Heart left ventricle (tissue), 16 donors: Measurements from ENCODE around the gene ELFN2. TPM values are rescaled to one million over a fixed set of nuclear protein-coding genes. Genes with fewer than 3 reads are reported as not detected.
A peak's percentile ranks its signal among the peaks of the same experiment; 100 is the strongest.

ENCODE experiments used
- ATAC-seq, 4 donors: fragments of 200-7000 bp; cut with Tn5 transposase; one replicate each; pipeline ENCODE4 v1.9.1; 2020 to 2022; ENCODE audit warnings: moderate library complexity in 4 of 4, mild to moderate bottlenecking in 3 of 4, moderate number of reproducible peaks in 1 of 4
- DNase-seq, 5 donors: peaks; one replicate each; pipeline ENCODE4 v3.0.0-alpha.2; 2020
- H3K27ac ChIP-seq, 12 donors: fragments of 200-600 bp; sonication (generic) in 4 of 12; one replicate each; pipeline versions ENCODE4 v1.5.0 to v1.8.0; 2016 to 2022; ENCODE audit warnings: mild to moderate bottlenecking in 2 of 12
- H3K27me3 ChIP-seq, 9 donors: fragments of 200-600 bp; sonication (generic) in 2 of 9; one replicate each; pipeline versions ENCODE4 v1.5.1 to v1.8.0; 2016 to 2022; ENCODE audit warnings: mild to moderate bottlenecking in 3 of 9
- H3K36me3 ChIP-seq, 9 donors: fragments of 200-600 bp; sonication (generic) in 2 of 9; one replicate each; pipeline versions ENCODE4 v1.5.0 to v1.8.0; 2018 to 2022; ENCODE audit warnings: mild to moderate bottlenecking in 2 of 9
- H3K4me1 ChIP-seq, 12 donors: fragments of 200-600 bp; sonication (generic) in 4 of 12; one replicate each; pipeline versions ENCODE4 v1.5.0 to v1.8.0; 2016 to 2022; ENCODE audit warnings: mild to moderate bottlenecking in 3 of 12
- H3K4me3 ChIP-seq, 12 donors: fragments of 200-600 bp; sonication (generic) in 4 of 12; one replicate each; pipeline versions ENCODE4 v1.5.0 to v1.8.0; 2017 to 2022; ENCODE audit warnings: mild to moderate bottlenecking in 9 of 12, moderate library complexity in 4 of 12
- H3K9me3 ChIP-seq, 12 donors: fragments of 200-600 bp; sonication (generic) in 4 of 12; one replicate each; pipeline versions ENCODE4 v1.5.0 to v1.8.0; 2016 to 2022; ENCODE audit warnings: mild to moderate bottlenecking in 1 of 12
- POLR2A ChIP-seq, 2 donors: fragments of 450-650 bp; IDR thresholded peaks; one replicate each; pipeline ENCODE4 v1.6.1; 2017; ENCODE audit warnings: antibody characterized with exemption in 2 of 2, mild to moderate bottlenecking in 2 of 2, moderate library complexity in 2 of 2
- WGBS, 4 donors: extraction: QIAGEN DNeasy Blood & Tissue Kit in 2 of 4; methylation state at CpG; one replicate each; pipeline versions ENCODE4 v1.1.5 to v1.1.7; 2013 to 2018; 5-methylcytosine and 5-hydroxymethylcytosine counted together
- intact Hi-C, 10 donors: fragments of 100-400 bp; cut with DNase I; formaldehyde crosslinking; loops; one replicate each; pipeline versions ENCODE4 v1.11.1 to v1.14.2; 2022
- polyA plus RNA-seq, 2 donors: library from polyadenylated mRNA; stranded (reverse); fragments of 200-250 nt; gene quantifications; one replicate each; pipeline ENCODE4 v1.2.3, GENCODE V29; 2013
- total RNA-seq, 9 donors: library from RNA; depleted of rRNA in 2 of 9; stranded (reverse); fragments of >200 nt in 2 of 9; fragmentation: NEBNext Ultra II Directional in 3 of 9; extraction: Animal tissue kit (Norgen Biotek cat#: 25700) in 3 of 9; gene quantifications; one replicate each; pipeline versions ENCODE4 v1.1.0 to v1.2.4, GENCODE V29; 2016 to 2023
- TF ChIP-seq, protein P1 (sequence below), 12 donors: fragments of 200-600 bp; sonication (generic) in 4 of 12; IDR thresholded peaks; one replicate each; pipeline versions ENCODE4 v1.5.0 to v1.8.0; 2018 to 2022; ENCODE audit warnings: antibody characterized with exemption in 12 of 12, mild to moderate bottlenecking in 5 of 12
- donor health status: ischemic (EF 13 %, LVEDD 7.1; RV severe dilation, severe dysfunction).
- donor health status: healthy with polysubstance abuse.
- donor health status: DM: no; HTN: yes; CAD: no.
- donor health status: DM: no; HTN: no; CAD: no.
- donor health status: ischemic (EF 25% LVEDD 6.9; RV normal size, moderate dysfunction).
- donor health status: ischemic (EF 25% LVEDD 5.7; RV mildly dilated, moderate dysfunction).
- donor health status: healthy.
- donor health status: DM: yes; HTN: yes; CAD: no.
- donor health status: ischemic (EF 35%, LVEDD 5.7; RV mildly dilated, moderate dysfunction).
- donor health status: nonischemic (EF 11% LVEDD 7.7; RV severe dilation, severe dysfunction).
- donor health status: DM: yes; HTN: yes; CAD: no.
- donor health status: PGD.
- donor health status: ischemic (EF 29% LVEDD 5.4; RV normal size, mild dysfunction).
- donor health status: nonischemic (EF 23%, LVEDD 6.1; RV moderate dilation, normal function).

The ELFN2 gene
- total and polyA plus RNA-seq, 11 donors: 0.01 to 0.72 (median 0.05) TPM; not detected in 4

DNA sequence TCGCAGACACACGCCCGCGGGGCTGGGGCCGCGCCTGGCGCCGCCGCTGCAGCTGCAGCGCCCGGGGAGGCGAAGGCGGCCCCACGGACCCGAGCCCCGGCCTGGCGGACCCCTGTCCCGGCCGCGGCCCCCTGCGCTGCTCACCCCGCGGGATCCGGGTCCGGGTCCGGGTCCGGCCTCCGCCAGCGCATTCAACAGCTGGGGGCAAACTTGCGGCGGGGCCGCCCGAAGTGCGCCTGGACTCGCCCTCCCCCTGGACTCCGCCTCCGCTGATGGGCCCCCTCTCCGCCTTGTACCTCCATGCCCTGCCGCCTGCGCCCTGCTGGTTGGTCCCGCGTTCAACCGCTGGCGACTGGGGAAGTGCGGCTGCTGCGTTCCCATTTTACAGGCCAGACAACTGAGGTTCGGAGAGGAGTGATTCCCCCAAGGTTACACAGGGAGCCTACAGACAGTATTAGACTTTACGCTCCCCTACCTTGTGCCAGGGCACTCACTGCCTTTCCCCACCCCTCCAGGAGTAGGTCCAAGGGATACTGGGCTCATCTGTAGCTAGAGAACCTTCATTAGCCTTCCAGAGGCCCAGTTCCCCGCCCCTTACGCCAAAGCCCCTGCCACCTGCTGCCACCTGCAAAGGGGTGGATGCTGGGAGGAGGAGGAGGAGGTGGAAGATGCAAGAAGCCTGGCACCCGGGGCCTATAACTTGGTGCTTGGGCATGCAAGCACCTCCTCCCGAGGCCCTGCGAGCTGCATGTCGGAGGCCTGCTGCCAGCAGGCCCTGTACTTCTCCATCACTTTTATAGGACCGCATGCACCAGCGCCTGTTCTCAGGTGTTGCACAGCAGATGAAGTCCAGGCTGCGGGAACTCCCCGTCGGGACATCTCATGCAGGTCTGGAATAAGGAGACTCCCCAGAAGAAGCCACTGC lies 694 bp upstream of the ELFN2 start:
- DNase-seq: no peak
- Histone ChIP-seq H3K36me3 (no peaks in the 10 kb centered on the region), H3K27me3 (peaks cover 36 to 97% (median 66%) of the 10 kb centered on the region in 9 donors), H3K27ac (no peak overlapping the region), H3K9me3 (peaks cover 0 to 6% (median 0%) of the 10 kb centered on the region in 12 donors), H3K4me3 (peak overlapping the region in 11 of 12 donors; percentile 32 to 64 (median 48)), H3K4me1 (peaks cover 0 to 21% (median 4%) of the 10 kb centered on the region in 12 donors)
- intact Hi-C loops: loop anchor here in 9 of 10 donors (1.0 to 10.0 kb wide), 5 partner anchors 10 to 113 kb away; no protein-coding TSS in a partner anchor
- WGBS, 4 donors: 17 to 56% (median 27%) methylated on average over 19 to 59 of the region's 59 CpGs
- no peak for ATAC-seq
- TF ChIP-seq, protein P1, sequence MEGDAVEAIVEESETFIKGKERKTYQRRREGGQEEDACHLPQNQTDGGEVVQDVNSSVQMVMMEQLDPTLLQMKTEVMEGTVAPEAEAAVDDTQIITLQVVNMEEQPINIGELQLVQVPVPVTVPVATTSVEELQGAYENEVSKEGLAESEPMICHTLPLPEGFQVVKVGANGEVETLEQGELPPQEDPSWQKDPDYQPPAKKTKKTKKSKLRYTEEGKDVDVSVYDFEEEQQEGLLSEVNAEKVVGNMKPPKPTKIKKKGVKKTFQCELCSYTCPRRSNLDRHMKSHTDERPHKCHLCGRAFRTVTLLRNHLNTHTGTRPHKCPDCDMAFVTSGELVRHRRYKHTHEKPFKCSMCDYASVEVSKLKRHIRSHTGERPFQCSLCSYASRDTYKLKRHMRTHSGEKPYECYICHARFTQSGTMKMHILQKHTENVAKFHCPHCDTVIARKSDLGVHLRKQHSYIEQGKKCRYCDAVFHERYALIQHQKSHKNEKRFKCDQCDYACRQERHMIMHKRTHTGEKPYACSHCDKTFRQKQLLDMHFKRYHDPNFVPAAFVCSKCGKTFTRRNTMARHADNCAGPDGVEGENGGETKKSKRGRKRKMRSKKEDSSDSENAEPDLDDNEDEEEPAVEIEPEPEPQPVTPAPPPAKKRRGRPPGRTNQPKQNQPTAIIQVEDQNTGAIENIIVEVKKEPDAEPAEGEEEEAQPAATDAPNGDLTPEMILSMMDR (IDR thresholded peaks at IDR 0.05): no peak
- no peak for TF ChIP-seq POLR2A (IDR thresholded peaks at IDR 0.05)

DNA sequence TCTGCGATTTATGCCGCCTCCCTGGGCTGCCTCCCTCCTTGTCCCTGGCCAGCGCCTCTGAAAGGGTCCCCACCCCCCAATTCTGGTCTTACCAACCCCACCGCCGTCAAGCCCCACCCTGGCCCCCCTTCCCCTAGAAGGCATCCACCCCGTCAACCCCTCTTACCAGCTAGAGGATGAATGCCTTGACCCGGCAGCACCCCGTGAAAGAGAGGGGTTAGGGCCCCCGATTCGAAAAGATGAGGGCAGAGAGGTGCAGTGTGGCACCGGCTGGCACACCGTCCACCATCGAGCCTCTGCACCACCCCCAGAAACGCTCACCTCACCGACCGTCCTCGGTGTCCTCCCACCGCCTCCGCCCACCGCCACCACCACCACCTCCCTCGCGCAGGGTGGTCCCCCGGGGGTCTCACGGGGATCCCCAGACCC lies 559 bp downstream of the ELFN2 start:
- Histone ChIP-seq H3K27me3 (peaks cover 36 to 97% (median 68%) of the 10 kb centered on the region in 9 donors), H3K4me3 (peak overlapping the region in 9 of 12 donors; percentile 32 to 64 (median 48)), H3K4me1 (peaks cover 0 to 21% (median 4%) of the 10 kb centered on the region in 12 donors), H3K36me3 (no peaks in the 10 kb centered on the region), H3K9me3 (no peaks in the 10 kb centered on the region), H3K27ac (no peak overlapping the region)
- peak in 1 of 4 donors; percentile 5 for ATAC-seq
- TF ChIP-seq, protein P1 (IDR thresholded peaks at IDR 0.05): no peak
- no peak for TF ChIP-seq POLR2A (IDR thresholded peaks at IDR 0.05)
- DNase-seq: no peak
- WGBS, 4 donors: 0 to 3% (median 3%) methylated on average over 5 to 24 of the region's 24 CpGs
- intact Hi-C loops: loop anchor here in 6 of 10 donors (1.0 to 10.0 kb wide), 4 partner anchors 8 to 112 kb away; no protein-coding TSS in a partner anchor

DNA sequence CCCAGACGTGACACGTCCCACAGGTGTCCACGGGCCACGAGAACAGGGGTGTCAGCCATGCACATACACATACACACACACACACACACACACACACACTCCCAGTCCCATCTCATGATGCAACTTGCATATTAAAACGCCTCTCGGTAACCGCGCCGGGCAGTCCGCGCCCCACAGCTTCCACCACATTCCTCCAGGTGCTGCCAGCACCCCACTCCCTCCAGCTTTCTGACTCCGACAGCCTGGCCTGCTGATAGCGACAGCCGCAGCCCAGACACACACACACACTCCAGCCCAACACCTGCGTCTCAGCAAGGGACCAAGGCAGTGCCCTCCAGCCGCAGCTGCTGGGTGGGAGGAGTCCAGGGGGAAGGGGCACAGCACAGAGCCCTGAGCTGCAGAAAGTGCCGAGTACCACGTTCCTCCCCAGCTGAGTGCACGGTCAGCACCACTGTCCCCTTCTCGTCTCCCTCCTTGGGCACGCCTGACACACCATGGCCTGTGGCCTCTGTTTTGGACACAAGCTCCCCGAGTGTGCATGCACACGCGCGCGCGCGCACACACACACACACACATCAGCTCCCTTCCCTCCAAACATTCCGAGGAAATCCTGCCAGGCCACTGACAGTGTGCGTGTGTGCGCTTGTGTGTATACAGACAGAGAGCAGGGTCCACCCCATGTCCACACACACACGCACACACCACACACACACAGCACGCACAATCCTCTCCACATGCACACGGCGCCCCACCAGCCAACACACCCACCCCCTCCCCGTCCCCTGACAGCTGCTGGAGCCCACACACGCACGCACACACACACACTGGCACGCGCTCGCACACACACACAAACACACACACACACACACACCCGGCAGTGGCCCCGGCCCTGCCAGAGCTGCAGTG lies 1.2 kb downstream of the ELFN2 start:
- TF ChIP-seq POLR2A (IDR thresholded peaks at IDR 0.05): no peak
- TF ChIP-seq, protein P1 (IDR thresholded peaks at IDR 0.05): no peak
- peaks cover 39 to 97% (median 68%) of the 10 kb centered on the region in 9 donors for H3K27me3 ChIP-seq
- no peaks in the 10 kb centered on the region for H3K9me3 ChIP-seq
- H3K27ac ChIP-seq: no peak overlapping the region
- H3K4me1 ChIP-seq: peaks cover 0 to 21% (median 4%) of the 10 kb centered on the region in 12 donors
- H3K4me3 ChIP-seq: no peak overlapping the region
- ATAC-seq (no peak), DNase-seq (no peak)
- WGBS, 4 donors: 17 to 23% (median 20%) methylated on average over 36 to 43 of the region's 43 CpGs
- no peaks in the 10 kb centered on the region for H3K36me3 ChIP-seq
- intact Hi-C loops: loop anchor here in 5 of 10 donors (5.0 to 10.0 kb wide), 3 partner anchors 101 to 111 kb away; no protein-coding TSS in a partner anchor
